HG02973 (cell line): ENCODE results near the gene PSD.

ENCODE experiments used
- ATAC-seq: cut with Tn5 transposase; IDR thresholded peaks from one replicate; pipeline ENCODE4 v1.9.1; 2021; ENCODE audit warnings: moderate library complexity; ENCODE audit not compliant: unreplicated experiment

PSD gene

GRCh38 chr10:102393411-102394078, 25.0 kb downstream of the PSD start:
- no peak for ATAC-seq

DNA sequence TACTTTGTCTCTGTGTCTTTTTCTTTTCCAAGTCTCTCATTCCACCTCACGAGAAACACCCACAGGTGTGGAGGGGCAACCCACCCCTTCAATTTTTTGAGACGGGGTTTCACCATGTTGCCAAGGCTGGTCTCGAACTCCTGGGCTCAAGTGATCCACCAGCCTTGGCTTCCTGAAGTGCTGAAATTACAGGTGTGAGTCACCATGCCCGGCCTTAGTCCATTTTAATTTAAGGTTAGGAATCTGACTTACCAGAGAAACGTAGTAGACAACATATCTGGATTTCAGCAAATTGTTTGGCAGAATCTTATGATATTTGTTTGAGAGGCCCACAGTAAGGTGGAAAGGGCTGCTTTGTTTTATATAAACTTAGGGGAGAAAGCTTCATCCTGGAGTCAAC, 26.3 kb downstream of the PSD start:
- ATAC-seq, result no peak

- no peak for ATAC-seq
These were observed 28.7 kb downstream of the PSD start for GRCh38 chr10:102389894-102390293.

DNA sequence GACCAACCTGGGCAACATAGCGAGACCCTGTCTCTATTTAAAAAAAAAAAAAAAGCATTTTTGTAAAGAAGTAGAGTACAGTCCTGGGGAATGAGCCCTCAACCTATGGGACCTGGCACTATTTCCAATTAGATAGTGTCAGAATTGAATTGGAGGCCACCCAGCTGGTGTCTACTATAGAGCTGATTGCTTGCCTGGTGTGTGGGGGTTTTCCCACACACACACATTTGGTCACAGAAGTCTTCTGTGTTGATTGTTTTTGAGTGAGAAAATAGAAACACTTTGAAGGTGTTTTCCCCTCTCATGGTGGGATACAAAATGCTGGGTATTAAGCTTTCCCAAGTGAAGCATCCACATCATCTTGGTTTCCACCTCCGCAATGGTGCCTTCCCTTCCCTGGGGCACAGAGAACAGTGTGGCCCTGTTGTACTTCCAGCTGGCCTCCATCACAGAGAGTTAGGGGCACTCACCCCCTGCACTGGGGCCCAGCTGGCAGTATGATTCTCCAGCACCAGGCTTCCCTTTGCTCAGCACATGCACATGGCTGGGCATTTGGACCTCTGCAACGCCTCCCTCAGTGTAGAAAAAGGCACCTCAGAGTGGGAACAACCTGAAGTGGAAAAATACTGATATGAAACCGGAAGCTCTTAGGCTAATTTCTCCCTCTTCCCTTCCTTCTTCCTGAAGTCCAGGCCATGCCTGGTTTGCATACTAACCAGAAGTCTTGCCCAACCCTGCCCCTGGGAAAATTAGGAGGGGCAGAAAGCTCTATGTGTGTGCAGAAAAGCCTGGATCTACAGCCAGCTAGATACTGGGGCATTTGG, 33.8 kb downstream of the PSD start:
- no peak for ATAC-seq

- ATAC-seq, result no peak
These were observed 34.5 kb downstream of the PSD start for GRCh38 chr10:102384053-102384452.

- no peak for ATAC-seq
These were observed 35.7 kb downstream of the PSD start for GRCh38 chr10:102382871-102383270.

GRCh38 chr10:102381983-102382382, 36.6 kb downstream of the PSD start:
- ATAC-seq, result no peak

DNA sequence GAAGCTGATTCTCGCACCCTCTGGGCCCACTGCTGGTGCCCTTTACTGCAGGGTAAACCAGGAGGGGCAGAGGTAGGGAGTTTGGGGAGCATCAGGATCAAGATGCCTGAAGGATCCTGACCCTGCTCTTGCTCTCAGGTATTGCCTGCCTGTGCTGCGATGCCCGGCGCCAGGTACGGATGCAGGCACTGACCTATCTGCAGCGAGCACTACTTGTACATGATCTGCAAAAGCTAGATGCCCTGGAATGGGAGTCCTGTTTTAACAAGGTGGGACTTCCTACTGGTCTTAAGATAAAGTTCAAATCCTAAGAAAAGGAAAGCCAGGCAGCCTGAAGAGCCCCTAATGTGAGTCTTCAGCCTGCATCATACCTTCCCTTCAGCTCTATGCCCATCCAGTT, 39.2 kb downstream of the PSD start:
- ATAC-seq, result no peak

DNA sequence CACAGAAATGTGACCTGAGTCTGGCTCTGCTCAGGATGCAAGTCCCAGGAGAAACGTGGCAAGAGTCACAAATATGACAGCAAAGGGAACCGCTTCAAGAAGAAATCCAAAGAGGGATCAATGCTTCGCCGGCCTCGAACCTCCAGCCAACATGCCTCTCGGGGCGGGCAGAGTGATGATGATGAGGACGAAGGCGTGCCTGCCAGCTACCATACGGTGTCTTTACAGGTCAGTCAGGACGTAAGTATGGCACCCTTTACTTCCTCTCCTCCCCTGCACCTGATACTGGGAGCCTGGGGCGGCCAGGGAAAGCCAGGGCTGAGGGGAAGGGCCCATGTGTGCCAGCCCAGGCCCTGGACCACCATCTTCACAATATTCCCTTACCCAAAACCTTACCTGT, 41.7 kb downstream of the PSD start:
- no peak for ATAC-seq

DNA sequence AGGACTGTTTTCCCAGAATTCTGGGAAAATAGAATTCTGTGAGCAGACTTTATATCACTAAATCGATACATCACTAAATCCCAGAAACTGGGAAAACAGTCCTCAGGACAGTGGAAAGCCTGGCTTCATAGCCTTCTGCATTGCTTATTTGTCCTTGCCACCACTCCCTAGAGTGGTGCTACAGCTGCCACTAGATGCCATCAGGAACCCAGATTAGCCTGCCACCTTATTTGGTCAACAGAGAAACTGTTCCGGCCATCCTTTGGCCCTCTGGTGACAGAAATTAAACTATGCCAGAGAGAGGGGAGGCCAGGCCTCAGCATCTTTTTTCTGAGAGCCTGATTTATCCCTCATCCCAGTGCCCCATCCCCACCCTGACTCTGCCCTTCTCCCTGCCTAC, 42.7 kb downstream of the PSD start:
- no peak for ATAC-seq

DNA sequence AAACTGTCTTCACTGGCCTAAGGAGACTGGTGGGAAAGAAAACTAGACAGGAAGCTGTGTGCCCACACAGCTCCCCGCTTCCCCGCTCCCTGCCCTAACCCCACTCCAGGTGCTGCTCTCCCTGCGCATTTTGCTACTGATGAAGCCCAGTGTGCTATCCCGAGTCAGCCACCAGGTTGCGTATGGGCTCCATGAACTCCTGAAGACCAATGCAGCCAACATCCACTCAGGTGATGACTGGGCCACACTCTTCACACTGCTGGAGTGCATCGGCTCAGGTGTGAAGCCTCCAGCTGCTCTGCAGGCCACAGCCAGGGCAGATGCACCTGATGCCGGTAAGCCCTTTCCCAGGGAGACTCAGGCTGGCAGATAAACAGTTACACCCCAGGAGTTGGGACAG, 43.3 kb downstream of the PSD start:
- ATAC-seq, result no peak

DNA sequence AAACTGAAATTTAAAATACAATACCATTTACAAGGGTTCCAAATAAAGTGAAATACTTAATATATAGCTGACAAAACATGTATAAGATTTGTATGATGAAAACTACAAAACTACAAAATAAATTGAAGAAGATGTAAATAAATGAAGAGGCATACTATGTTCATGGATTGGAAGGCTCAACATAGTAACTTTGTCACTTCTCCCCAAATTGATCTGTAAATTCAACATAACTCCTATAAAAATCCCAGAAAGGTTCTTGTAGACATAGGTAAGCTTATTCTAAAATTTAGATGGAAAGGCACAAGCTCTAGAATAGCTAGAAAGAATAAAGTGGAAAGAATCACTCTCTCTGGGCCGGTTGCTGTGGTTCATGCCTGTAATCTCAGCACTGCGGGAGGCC, 47.3 kb downstream of the PSD start:
- ATAC-seq, result no peak

- ATAC-seq, result no peak
These were observed 50.5 kb downstream of the PSD start for GRCh38 chr10:102368077-102368476.

- ATAC-seq, result no peak
These were observed 51.1 kb downstream of the PSD start for GRCh38 chr10:102367441-102367840.

- no peak for ATAC-seq
These were observed 59.7 kb downstream of the PSD start for GRCh38 chr10:102358712-102359382.

- no peak for ATAC-seq
These were observed 64.1 kb downstream of the PSD start for GRCh38 chr10:102354451-102354850.
